Measurements from ENCODE around the gene HIVEP3. TPM values are rescaled to one million over a fixed set of nuclear protein-coding genes. Genes with fewer than 3 reads are reported as not detected.

Gene HIVEP3
- total RNA-seq, 2 experiments from 2014 or later, result 18.6 to 20.4 TPM

DNA sequence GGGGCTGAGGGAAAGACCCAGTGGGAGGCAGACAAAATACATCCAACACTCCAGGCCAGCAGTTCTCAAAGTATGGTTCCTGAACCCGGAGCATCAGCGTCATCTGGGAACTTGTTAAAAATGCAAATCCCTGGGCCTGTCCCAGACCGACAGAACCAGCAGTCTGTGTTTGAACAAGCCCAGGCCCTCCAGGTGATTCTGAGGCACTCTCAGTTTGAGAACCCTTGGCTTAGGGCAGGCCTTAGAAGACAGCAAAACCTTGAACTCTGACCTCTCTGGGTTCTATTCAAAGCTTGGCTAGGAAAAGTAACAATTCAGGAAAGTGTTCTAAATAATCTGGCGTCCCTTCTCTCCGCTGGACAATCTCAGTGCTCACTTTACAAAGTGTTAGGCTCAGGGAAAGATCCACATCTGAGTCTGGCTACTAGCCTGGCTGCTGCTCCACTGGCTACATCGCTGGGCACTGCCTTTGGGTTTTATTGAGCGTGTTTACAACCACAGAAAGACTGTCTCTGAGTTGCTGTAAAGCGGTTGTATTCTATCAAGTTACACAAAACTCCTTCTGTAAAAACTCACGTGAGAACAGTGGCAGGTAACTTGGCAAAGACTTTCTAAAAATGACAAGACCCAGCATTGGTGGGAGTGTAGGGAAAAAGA, 166.1 kb downstream of the HIVEP3 start:
- DNase-seq (no peak), ATAC-seq (no peak)
- ChIA-PET CTCF (interaction anchor here (1.1 kb wide), 1 partner anchor 60 kb away, joined by 3 read pairs; no protein-coding TSS in a partner anchor), POLR2A (interaction anchor here (3.2 kb wide), 1 partner anchor 12 kb away, joined by 19 read pairs; no protein-coding TSS in a partner anchor)
- Mint-ChIP-seq H3K27me3 (no peaks in the 10 kb centered on the region), H3K9me3 (peaks cover 5% of the 10 kb centered on the region), H3K4me1 (ENCODE audit: low read depth) (peaks cover 79% of the 10 kb centered on the region), H3K36me3 (ENCODE audit: low read depth) (peaks cover 7% of the 10 kb centered on the region), H3K4me3 (no peak overlapping the region), H3K27ac (peak overlapping the region; percentile 92)
- TF ChIP-seq CTCF (IDR thresholded peaks at IDR 0.05), result no peak
- intact Hi-C loops (cut with micrococcal nuclease), result loop anchor here (5.0 kb wide), 1 partner anchor 55 kb away; no protein-coding TSS in a partner anchor

DNA sequence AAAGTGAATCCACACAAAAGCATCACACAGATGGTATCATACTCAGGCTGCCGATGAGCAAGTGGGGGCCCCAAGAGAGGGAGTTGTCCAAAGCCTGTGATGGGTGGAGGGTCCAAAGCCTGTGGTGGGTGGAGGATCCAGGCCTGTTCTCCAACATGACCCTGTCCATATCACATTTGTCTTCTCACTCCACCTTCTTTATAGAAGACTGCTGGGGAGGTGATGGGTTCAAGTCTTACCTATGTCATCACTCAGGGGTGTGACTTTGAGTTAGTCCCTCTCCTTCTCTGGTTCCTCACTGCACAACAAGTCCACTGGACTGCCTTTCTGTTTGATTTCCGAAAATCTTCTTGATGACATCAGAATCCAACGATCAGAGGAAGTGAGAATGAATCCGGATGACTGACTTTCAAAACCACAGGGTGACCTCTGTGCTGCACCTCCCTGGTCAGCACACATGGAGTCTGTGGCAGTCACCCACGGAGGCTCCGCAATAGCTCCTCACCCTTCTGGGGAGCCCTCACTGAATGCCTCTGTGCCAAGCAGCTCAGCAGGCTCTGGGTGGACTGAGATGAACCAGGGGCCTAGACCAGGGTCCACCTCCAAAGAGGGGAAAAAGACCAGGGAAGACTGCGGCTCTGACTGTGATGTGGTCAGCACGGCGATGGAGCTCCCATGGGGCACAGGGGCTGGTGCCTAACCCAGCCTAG, 166.8 kb downstream of the HIVEP3 start:
- Mint-ChIP-seq H3K27me3 (no peaks in the 10 kb centered on the region), H3K4me1 (ENCODE audit: low read depth) (peaks cover 81% of the 10 kb centered on the region), H3K36me3 (ENCODE audit: low read depth) (peaks cover 7% of the 10 kb centered on the region), H3K27ac (peak overlapping the region; percentile 92), H3K4me3 (peak overlapping the region; percentile 46), H3K9me3 (peaks cover 5% of the 10 kb centered on the region)
- ATAC-seq, result no peak
- ChIA-PET CTCF (interaction anchor here (1.1 kb wide), 1 partner anchor 60 kb away, joined by 3 read pairs; no protein-coding TSS in a partner anchor), POLR2A (interaction anchor here (0.7 to 3.2 kb wide), 8 partner anchors 9 to 96 kb away, joined by 3 to 19 read pairs (median 3); no protein-coding TSS in a partner anchor)
- TF ChIP-seq CTCF (IDR thresholded peaks at IDR 0.05), result no peak
- intact Hi-C loops (cut with micrococcal nuclease), result loop anchor here (2.0 to 5.0 kb wide), 2 partner anchors 55 to 111 kb away; no protein-coding TSS in a partner anchor
- no peak for DNase-seq

- peak overlapping the region; percentile 92 for H3K27ac Mint-ChIP-seq
- H3K4me1 Mint-ChIP-seq (ENCODE audit: low read depth), result peaks cover 84% of the 10 kb centered on the region
- no peaks in the 10 kb centered on the region for H3K27me3 Mint-ChIP-seq
- ATAC-seq, result no peak
- peaks cover 2% of the 10 kb centered on the region for H3K36me3 Mint-ChIP-seq (ENCODE audit: low read depth)
- no peak for DNase-seq
- POLR2A ChIA-PET, result interaction anchor here (0.9 to 3.2 kb wide), 4 partner anchors 9 to 113 kb away, joined by 4 to 19 read pairs (median 4); no protein-coding TSS in a partner anchor
- intact Hi-C loops (cut with micrococcal nuclease), result loop anchor here (2.0 to 10.0 kb wide), 3 partner anchors 57 to 175 kb away; no protein-coding TSS in a partner anchor
- no peaks in the 10 kb centered on the region for H3K9me3 Mint-ChIP-seq
- CTCF ChIA-PET, result interaction anchor here (1.1 to 1.2 kb wide), 2 partner anchors 9 to 91 kb away, joined by 4 to 5 read pairs; no protein-coding TSS in a partner anchor
- H3K4me3 Mint-ChIP-seq, result no peak overlapping the region
- no peak for TF ChIP-seq CTCF (IDR thresholded peaks at IDR 0.05)
Measured at GRCh38 chr1:41749991-41750745, 168.6 kb downstream of the HIVEP3 start.

DNA sequence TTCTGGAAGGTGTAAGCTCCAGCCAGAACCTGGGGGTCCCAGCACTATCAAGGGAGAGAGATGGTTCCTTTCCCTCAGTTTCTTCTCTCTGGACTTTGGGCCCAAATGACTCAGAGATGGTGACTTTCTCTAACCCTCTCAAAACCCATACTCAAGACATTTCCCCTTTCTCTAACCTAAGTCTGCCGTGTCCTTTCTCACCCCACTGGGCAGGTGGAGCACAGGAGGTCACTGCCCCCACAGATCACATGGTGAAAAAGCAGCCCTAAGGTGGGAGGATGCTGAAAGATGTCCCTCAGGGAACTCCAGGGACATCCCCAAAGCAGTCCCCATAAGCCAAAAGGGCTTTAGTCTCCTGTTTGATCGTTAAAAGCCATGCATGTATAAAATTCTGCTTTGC, 173.7 kb downstream of the HIVEP3 start:
- no peak for TF ChIP-seq CTCF (IDR thresholded peaks at IDR 0.05)
- H3K4me1 Mint-ChIP-seq (ENCODE audit: low read depth), result peaks cover 84% of the 10 kb centered on the region

More for the DNA sequence above, 173.7 kb downstream of the HIVEP3 start:
- Mint-ChIP-seq H3K4me3 (no peak overlapping the region), H3K9me3 (no peaks in the 10 kb centered on the region), H3K27me3 (no peaks in the 10 kb centered on the region), H3K27ac (peak overlapping the region; percentile 23), H3K36me3 (ENCODE audit: low read depth) (no peaks in the 10 kb centered on the region)
- CTCF ChIA-PET, result no interaction called here
- intact Hi-C loops (cut with micrococcal nuclease), result loop anchor here (10.0 kb wide), 1 partner anchor 170 kb away; no protein-coding TSS in a partner anchor
- ATAC-seq (no peak), DNase-seq (no peak)
- POLR2A ChIA-PET, result no interaction called here
